Measurements from ENCODE around the gene VAMP5.
"Not testable (repeated sequence)": the region's sequence is repeated elsewhere in the genome, so short reads cannot be mapped to it uniquely, and the experiment has no call there.

VAMP5 gene

DNA sequence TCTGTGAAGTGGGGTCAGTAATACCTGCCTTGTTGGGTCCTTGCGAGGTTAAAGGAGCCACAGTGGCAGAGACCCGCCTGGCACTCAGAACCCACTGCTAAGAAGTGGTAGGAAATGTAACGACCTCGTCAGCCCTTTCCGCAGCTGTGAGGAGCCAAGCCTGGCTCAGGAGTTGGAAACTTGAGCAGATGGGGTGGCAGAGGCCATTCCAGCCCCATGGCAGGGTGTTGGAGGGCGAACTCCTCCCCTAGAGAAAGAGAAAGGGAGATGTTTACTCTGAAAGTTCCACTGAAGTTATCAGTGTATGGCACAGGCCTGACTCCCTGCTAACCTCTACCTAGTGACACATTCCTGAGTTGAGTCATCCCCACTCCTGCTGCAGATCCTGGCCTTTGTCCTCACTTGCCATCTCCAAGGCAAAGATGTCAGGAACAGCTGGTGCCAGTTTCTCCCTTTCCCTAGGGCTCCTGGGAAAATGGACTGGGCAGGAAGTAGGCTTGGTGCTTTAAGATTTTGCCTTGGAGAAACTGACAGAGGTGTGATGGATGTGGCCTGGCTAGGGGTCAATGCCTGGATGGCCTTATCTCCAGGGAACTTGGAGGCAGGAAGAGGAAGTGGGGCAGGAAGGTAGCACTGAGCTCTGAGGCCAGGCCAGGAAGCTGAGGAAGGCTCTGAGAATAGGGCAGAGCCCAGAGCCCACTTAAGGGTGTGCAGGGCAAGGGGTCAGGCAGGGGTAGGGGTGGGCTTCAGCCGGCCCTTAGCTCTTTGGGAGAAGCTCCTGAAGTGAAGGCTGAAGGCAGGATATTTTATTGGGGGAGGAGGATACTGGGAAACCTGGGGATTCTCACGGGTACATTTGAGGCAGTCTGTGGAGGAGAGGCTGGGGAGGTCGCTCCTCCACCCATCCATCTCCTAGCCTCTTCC lies 888 bp downstream of the VAMP5 start:
- peak in 2 of 5 experiments; percentile 6 to 55 for DNase-seq

DNA sequence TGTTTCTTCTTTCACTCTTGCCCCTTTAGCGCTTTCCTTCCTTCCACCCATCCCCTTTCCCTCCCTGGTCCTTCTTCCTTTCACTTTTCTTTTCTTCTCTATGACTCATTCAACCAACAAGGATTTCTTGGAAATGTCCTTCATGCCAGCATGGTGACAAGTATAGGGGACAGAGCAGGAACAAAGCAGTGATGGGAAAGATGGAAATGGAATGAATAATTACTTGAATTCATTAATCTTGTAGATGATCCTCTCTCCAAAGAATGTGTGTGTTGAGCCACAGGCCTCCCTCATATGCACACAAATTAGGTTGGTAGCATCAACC lies 1.5 kb downstream of the VAMP5 start:
- no peak for DNase-seq

DNA sequence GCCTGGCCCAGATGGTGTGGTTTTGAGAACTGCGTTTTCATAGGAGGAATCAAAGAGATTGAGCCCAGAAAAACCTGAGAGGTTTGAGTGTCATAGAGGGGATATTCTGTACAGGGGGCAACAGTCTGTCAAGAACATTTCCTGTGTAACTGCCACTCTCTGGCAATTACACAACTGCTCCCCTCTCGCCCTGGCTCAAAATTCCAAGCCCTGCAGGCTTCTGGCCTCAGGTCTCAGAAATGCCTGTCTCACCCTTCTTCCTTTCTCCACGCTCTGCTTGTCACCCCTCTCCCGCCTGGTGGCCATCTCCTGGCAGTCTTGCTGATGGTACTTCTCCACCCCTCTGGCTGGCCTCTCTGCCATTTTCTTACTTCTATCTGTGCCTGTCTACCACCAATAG lies 4.0 kb downstream of the VAMP5 start:
- no peak for DNase-seq

DNA sequence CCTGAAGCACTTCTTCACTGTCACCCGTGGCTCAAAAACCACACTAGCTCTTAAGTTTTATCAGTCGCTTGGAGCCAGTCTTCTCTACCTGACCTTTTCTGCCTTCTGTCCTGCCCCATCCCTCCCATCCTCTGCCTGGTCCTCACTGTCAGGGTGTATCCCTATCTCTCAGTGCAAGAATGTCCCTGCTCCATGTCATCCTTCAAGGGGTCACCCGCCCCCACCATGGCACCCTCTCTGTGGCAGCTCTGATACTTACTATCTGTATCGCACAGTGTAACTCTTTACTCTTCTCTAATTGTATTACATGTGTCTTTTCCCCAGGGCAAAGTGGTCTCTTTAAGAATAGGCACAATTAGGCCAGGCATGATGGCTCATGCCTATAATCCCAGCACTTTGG lies 4.4 kb downstream of the VAMP5 start:
- DNase-seq, result no peak

DNA sequence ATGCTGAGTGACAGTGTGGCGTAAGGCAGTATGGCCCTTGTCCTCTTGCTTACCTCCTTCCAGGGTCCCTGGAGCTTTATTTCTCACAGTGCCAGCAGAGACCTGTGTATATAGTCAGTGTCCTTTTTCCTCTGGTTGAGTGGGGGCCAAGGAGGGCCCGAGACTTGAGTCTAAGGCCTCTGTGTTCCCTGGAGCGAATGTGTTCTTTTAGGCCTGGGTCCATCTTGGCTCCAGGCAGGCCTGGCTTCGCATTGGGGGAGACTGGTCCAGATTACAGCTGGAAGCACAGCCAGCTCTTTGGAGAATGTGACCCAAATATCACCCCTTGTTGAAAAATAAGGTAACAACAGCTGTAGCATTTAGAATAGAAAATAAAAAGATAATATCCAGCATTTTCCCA lies 5.0 kb downstream of the VAMP5 start:
- DNase-seq, result no peak

GRCh38 chr2:85589982-85590791 lies 6.0 kb downstream of the VAMP5 start:
- no peak for DNase-seq

GRCh38 chr2:85590950-85591349 lies 6.7 kb downstream of the VAMP5 start:
- DNase-seq, result no peak

GRCh38 chr2:85591563-85591962 lies 7.3 kb downstream of the VAMP5 start:
- DNase-seq, result no peak

GRCh38 chr2:85592299-85592698 lies 8.1 kb downstream of the VAMP5 start:
- not testable (repeated sequence) for DNase-seq

- no peak for DNase-seq
These were observed 8.8 kb downstream of the VAMP5 start for GRCh38 chr2:85593023-85593422.

- DNase-seq, result no peak
These were observed 10.6 kb downstream of the VAMP5 start for GRCh38 chr2:85594715-85595300.

DNA sequence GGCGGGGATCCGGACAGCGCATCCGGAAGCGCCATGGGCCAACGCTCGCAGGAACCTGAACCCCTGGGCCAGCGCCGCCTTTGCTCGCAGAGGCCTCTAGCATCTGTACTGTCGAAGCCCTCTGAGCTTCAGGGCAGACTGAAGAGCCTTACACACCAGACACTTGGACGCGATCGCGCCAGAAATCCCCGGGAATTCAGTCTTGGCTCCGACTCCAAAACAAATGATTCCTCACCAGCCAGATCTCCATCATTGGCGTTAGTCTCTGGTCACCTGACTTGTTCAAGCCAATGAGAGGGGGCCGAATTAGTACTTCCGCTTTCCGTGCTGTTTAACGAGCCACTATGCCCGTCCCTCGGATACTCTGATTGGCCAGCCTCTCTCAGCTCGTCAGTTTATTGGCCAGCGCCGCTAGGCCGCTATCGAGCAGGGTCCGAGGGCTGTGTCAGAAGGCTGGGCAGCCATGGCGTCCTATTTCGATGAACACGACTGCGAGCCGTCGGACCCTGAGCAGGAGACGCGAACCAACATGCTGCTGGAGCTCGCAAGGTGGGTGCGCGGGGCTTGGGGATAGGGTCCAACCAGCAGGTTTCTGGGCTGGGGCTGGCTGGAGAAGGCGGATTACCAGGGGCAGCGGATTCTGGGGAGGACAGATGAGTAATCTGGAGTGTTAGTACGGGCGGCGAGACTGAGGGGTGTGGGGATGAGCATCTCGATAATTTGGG lies 11.2 kb downstream of the VAMP5 start, which contains the start of gene RNF181:
Gene RNF181 (plus strand): TSS at position 445 of the 725 bp plus-strand sequence. CDS start 19 bp downstream, at position 464.
- peak; percentile 67 to 97 (median 86) for DNase-seq

- DNase-seq, result peak in 1 of 5 experiments; percentile 31
These were observed 11.7 kb downstream of the VAMP5 start for GRCh38 chr2:85596026-85596333.

DNA sequence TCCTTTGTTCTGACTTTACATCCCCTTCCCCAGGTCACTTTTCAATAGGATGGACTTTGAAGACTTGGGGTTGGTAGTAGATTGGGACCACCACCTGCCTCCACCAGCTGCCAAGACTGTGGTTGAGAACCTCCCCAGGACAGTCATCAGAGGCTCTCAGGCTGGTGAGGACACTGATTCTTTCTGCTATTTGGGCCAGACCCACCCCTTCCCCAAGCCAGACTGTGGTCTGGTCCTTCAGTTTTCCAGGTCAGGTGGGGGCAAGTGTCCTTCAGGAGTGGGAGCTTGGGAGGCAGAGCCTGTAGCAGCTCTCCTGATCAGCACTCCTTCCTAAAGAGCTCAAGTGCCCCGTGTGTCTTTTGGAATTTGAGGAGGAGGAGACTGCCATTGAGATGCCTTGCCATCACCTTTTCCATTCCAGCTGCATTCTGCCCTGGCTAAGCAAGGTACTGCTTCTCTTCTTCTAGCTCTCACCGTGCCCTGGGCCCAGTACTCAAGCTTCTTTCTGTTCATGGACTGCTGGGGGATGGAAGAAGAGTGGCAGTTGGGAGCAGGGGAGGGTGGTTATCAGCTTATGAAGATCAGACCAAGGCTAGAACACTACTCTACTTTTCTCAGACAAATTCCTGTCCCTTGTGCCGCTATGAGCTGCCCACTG lies 12.4 kb downstream of the VAMP5 start:
- no peak for DNase-seq

DNA sequence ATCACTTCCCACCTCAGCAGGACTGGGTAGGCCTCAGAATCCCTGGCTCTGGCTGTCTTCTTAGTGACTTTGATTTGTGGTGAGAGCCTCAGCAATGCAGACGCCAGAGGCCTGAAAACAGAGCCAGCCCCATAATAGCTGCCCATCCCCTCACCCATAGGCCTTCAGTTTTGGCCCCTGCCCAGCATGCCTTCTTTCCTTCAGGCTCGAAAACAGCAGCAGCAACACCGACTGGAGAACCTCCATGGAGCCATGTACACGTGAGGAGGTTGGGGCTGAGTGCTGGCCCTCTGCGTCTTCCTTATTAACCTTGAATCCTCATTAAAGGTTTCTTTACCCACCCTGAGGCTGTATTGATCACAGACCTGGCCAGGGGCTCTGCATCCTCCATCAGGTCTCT lies 13.0 kb downstream of the VAMP5 start:
- no peak for DNase-seq

DNA sequence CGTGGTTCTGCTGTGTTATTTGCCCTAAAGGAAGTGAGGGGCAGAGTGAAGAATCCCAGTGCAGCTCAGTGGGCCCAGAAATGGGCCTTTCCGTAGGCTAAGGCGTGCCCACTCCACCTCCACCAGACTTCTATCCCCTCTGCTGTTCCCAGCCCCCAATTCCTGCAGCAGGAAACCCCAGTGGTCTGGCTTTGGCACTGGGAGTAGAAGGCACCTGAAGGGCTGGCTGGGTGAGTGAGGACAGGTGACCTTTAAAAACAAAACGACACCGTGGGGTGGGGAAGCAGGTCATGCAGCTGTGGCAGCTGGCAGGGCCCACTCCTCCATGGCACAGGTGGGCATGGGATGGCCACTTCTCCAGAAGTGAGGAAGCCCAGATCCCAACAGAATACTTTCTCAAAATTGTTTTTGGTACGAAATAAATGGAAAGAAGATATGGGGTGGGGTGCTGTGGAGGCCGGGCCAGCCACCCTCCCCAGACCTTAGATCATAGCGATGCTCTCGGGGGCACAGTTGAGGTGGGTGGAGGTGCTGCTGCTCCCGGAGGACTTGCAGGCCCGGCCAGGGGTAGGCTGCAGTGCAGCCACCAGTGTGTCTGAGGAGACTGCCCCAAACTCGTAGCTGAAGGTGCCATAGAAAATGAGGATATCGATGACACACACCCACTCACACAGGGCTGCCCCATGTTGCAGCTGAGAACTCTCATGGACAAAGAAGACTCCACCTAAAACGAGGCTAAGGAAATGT lies 14.5 kb downstream of the VAMP5 start:
- DNase-seq, result no peak

DNA sequence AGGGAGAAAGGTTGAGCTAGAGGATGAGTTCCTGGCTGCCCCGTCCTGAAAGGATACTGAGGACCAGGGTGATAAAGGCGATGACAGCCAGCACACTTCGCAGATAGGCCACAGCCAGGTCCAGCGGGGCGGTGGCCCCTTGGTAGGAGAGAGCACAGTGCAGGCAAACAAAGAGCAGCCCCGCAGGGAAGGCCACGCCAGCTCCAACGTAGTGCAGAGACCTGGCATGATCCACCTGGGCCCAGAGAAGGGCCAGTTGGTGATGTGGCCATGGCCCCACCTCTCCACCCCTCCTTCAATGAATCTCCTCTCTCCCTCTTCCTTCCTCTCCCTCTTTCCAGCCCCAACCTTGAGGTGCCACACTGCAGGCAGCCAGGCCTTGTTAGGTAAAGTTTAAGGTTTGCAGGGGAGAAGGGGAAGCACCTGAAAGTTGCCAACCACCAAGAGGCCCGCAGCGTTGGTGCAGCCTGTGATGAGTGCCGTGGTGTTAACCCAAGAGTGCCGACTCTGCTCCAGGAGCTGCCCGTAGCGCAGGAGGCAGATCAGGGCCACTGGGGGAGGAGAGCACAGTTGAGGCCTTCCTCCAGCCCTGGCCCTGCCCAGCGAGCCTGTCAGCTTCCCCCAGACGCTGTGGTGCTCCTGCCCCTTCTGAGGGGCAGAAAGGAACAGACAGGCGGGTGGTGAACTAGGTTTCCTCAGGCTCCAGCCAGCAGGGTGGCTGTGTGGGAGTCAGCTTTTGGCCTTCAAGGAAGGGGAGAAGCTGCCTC lies 15.4 kb downstream of the VAMP5 start:
- DNase-seq, result peak in 1 of 5 experiments; percentile 19

DNA sequence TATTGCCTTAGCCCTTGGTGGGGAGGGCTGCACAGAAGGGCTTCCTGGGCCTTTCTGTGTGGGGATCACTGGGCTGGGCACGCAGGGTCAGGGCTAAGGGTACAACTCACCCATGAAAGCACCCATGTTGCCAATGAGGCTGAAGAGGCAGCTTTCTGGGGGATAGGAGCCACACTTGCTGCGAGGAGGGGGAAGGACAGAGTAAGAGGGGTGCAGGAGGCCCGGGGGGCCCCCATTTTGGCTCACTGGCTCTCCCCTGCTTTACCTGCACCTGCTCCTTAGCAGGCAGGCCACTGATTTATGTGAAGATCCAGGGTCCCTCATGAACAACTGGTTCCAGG lies 16.0 kb downstream of the VAMP5 start:
- DNase-seq, result no peak

DNA sequence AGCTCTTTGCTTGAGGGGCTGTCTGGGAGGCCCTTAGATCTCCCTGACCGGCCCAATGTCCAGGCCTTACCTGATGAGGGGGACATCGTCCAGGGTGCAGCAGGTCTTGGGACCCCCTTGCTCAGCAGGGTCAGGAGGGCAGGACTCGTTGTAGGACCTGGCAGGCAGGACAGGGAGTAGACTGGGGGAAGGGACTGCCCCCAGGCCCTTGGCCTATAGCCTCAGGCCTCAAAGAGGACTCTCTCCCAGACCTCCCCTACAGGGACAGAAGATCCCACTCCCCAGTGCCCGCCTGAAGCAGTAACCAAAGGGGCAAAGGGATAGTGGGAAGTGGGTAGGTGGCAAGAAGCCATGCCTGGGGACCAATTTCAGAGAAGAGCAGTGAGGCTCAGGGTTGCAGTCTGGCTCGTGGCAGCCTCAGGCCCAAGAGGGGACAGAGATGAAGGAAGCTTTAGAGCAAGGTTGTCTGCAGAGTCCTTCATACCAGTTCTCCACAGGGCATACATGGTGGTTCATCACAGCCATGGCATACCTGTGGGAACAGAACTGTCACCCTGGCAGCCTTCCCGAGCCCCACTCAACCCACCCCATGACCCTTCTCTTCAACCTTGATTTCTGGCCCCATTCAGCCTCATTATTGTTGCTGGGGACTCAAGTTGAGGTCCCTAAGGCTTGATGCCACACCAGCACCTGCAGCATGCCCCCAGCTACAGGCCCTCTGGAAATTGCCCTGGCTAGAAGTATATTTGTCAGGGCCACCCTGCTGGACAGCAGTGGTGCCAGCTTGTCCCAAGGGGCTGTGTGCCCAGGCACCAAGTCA lies 16.9 kb downstream of the VAMP5 start:
- DNase-seq, result no peak
